ENCODE data around the gene TGFB1I1. TPM values are rescaled to one million over a fixed set of nuclear protein-coding genes. Genes with fewer than 3 reads are reported as not detected.

Gene TGFB1I1
- total and polyA plus RNA-seq, 2 experiments from 2014 or later = 4.1 to 4.2 TPM

DNA sequence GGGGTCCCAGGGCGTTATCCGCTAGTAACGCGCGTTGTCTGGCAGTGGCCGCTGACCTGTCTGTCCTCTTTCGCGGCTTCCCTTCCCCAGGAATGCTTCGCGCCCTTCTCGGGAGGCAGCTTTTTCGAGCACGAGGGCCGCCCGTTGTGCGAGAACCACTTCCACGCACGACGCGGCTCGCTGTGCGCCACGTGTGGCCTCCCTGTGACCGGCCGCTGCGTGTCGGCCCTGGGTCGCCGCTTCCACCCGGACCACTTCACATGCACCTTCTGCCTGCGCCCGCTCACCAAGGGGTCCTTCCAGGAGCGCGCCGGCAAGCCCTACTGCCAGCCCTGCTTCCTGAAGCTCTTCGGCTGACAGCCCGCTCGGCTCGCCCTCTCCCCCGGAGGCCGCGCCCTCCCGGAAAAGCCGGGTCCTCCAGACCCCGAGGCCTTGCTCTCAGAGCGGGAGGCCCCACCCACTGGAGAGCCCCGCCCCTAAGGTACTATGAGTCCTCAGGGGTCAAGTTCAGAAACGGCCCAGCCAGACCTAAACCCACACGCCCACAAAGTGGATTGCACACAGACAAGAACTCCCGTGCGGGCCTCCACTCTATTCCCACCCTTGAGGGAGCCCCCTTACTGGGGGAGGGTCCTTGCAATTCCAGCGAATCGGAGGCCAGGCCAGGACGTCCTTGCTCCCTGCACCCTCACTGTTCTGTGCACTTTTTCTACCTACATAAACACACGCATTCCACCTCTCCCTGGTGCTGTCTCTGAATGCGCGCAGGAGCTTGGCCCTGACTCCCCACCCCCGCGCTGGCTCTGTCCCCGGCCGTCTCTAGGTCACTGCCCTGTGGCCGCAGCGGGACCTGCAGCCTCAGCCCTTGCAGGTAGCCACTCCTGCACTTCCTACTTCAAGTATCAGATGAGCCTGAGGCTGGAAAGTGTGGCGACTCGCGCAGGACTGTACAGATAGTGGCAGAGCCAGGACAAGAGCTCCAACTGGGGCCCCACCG lies 5.6 kb downstream of the TGFB1I1 start:
- Mint-ChIP-seq H3K27ac (peak overlapping the region; percentile 30; the same call in 1 of the 2 replicates), H3K27me3 (ENCODE audit: insufficient read depth, low read depth, poor library complexity) (peaks cover 66% of the 10 kb centered on the region), H3K4me3 (peak overlapping the region; percentile 74), H3K36me3 (ENCODE audit: low read depth) (peaks cover 8% of the 10 kb centered on the region), H3K4me1 (peaks cover 11% of the 10 kb centered on the region; the same call in 2 of the 3 replicates), H3K9me3 (peaks cover 6% of the 10 kb centered on the region)
- ATAC-seq = peak; percentile 73
- H3K27me3 ChIP-seq (ENCODE audit: insufficient read depth) = peaks cover 81% of the 10 kb centered on the region
- TF ChIP-seq POLR2AphosphoS5 (IDR thresholded peaks at IDR 0.05; ENCODE audit: low read depth) = 0 out of 2 replicates have a peak, but pooled peaks have one; percentile 12
- TF ChIP-seq, protein P1, sequence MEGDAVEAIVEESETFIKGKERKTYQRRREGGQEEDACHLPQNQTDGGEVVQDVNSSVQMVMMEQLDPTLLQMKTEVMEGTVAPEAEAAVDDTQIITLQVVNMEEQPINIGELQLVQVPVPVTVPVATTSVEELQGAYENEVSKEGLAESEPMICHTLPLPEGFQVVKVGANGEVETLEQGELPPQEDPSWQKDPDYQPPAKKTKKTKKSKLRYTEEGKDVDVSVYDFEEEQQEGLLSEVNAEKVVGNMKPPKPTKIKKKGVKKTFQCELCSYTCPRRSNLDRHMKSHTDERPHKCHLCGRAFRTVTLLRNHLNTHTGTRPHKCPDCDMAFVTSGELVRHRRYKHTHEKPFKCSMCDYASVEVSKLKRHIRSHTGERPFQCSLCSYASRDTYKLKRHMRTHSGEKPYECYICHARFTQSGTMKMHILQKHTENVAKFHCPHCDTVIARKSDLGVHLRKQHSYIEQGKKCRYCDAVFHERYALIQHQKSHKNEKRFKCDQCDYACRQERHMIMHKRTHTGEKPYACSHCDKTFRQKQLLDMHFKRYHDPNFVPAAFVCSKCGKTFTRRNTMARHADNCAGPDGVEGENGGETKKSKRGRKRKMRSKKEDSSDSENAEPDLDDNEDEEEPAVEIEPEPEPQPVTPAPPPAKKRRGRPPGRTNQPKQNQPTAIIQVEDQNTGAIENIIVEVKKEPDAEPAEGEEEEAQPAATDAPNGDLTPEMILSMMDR (conservative IDR thresholded peaks at IDR 0.05; ENCODE audit: low read depth in 2 of 2) = peak in 1 of 2 experiments; percentile 51; a peak in 3 of 4 replicates
- no peak for TF ChIP-seq CREB1 (CRISPR knock-in tag; IDR thresholded peaks at IDR 0.05; ENCODE audit: low read depth)
- no peaks in the 10 kb centered on the region; the same call in 1 of the 2 replicates for H3K4me1 ChIP-seq (ENCODE audit: insufficient read depth)
- H3F3A ChIP-seq (replicated peaks; ENCODE audit: low read depth) = peaks cover 8% of the 10 kb centered on the region; the same call in 1 of the 2 replicates
- peak; percentile 91 for DNase-seq (ENCODE audit: low spot score)
- H3K27ac ChIP-seq (ENCODE audit: low read depth) = no peak overlapping the region
- H4K20me1 ChIP-seq (replicated peaks; ENCODE audit: insufficient read depth) = no peaks in the 10 kb centered on the region
- H3K9me2 ChIP-seq (ENCODE audit: insufficient read depth) = no peaks in the 10 kb centered on the region
- peak overlapping the region; percentile 99 for H2AFZ ChIP-seq
- H3K4me3 ChIP-seq = peak overlapping the region; percentile 83
- H3K4me2 ChIP-seq = peak overlapping the region; percentile 98
- no peaks in the 10 kb centered on the region for H3K36me3 ChIP-seq (ENCODE audit: insufficient read depth)
- H3K79me2 ChIP-seq (replicated peaks; ENCODE audit: insufficient read depth) = no peaks in the 10 kb centered on the region

DNA sequence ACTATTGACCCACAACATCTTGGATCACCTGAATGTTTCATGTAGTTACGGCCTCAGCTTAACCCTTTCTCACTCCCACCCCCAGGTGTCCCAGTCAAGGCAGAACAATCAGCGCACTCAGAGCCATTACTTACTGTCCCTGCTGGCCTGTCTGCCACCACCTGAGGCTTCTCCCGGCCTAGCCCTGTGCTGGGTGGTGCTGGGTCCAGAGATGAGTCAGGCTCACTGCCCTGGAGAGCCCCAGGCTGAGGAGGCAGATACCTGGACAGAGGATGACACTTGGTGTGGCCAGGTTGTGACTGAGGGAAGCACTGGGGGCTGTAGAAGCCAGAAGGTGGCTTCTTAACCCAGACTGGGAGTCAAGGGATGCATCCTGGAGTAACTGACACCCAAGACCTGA lies 7.0 kb downstream of the TGFB1I1 start:
- Histone ChIP-seq H3K4me3 (no peak overlapping the region), H4K20me1 (replicated peaks; ENCODE audit: insufficient read depth) (no peaks in the 10 kb centered on the region), H3K4me1 (ENCODE audit: insufficient read depth) (no peaks in the 10 kb centered on the region; the same call in 1 of the 2 replicates), H3F3A (replicated peaks; ENCODE audit: low read depth) (peaks cover 8% of the 10 kb centered on the region; the same call in 1 of the 2 replicates), H3K9me2 (ENCODE audit: insufficient read depth) (no peaks in the 10 kb centered on the region), H3K4me2 (no peak overlapping the region), H3K36me3 (ENCODE audit: insufficient read depth) (no peaks in the 10 kb centered on the region), H3K79me2 (replicated peaks; ENCODE audit: insufficient read depth) (no peaks in the 10 kb centered on the region), H3K27me3 (ENCODE audit: insufficient read depth) (peaks cover 71% of the 10 kb centered on the region), H2AFZ (no peak overlapping the region), H3K27ac (ENCODE audit: low read depth) (no peak overlapping the region)
- H3K27ac Mint-ChIP-seq = no peak overlapping the region
- no peak for DNase-seq (ENCODE audit: low spot score)
- peaks cover 55% of the 10 kb centered on the region for H3K27me3 Mint-ChIP-seq (ENCODE audit: insufficient read depth, low read depth, poor library complexity)
- peaks cover 9% of the 10 kb centered on the region; the same call in 2 of the 3 replicates for H3K4me1 Mint-ChIP-seq
- no peak for ATAC-seq
- peaks cover 3% of the 10 kb centered on the region; the same call in 1 of the 3 replicates for H3K36me3 Mint-ChIP-seq (ENCODE audit: low read depth)
- no peak overlapping the region for H3K4me3 Mint-ChIP-seq
- H3K9me3 Mint-ChIP-seq = no peaks in the 10 kb centered on the region; the same call in 2 of the 3 replicates
- TF ChIP-seq, protein P2, sequence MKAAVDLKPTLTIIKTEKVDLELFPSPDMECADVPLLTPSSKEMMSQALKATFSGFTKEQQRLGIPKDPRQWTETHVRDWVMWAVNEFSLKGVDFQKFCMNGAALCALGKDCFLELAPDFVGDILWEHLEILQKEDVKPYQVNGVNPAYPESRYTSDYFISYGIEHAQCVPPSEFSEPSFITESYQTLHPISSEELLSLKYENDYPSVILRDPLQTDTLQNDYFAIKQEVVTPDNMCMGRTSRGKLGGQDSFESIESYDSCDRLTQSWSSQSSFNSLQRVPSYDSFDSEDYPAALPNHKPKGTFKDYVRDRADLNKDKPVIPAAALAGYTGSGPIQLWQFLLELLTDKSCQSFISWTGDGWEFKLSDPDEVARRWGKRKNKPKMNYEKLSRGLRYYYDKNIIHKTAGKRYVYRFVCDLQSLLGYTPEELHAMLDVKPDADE (IDR thresholded peaks at IDR 0.05) = no peak
- TF ChIP-seq STAT1 (IDR thresholded peaks at IDR 0.05; ENCODE audit: unreplicated experiment) (no peak), EZH2phosphoT487 (IDR thresholded peaks at IDR 0.05; ENCODE audit: unreplicated experiment) (no peak), JUNB (IDR thresholded peaks at IDR 0.05; ENCODE audit: unreplicated experiment) (no peak), EZH2 (IDR thresholded peaks at IDR 0.05; ENCODE audit: low read depth, unreplicated experiment) (no peak), CREB1 (CRISPR knock-in tag; IDR thresholded peaks at IDR 0.05; ENCODE audit: low read depth) (no peak), NANOG (IDR thresholded peaks at IDR 0.05; ENCODE audit: borderline replicate concordance) (no peak), ZNF114 (CRISPR knock-in tag; IDR thresholded peaks at IDR 0.05) (no peak), POLR2AphosphoS5 (IDR thresholded peaks at IDR 0.05; ENCODE audit: low read depth) (no peak)
- TF ChIP-seq, protein P3, sequence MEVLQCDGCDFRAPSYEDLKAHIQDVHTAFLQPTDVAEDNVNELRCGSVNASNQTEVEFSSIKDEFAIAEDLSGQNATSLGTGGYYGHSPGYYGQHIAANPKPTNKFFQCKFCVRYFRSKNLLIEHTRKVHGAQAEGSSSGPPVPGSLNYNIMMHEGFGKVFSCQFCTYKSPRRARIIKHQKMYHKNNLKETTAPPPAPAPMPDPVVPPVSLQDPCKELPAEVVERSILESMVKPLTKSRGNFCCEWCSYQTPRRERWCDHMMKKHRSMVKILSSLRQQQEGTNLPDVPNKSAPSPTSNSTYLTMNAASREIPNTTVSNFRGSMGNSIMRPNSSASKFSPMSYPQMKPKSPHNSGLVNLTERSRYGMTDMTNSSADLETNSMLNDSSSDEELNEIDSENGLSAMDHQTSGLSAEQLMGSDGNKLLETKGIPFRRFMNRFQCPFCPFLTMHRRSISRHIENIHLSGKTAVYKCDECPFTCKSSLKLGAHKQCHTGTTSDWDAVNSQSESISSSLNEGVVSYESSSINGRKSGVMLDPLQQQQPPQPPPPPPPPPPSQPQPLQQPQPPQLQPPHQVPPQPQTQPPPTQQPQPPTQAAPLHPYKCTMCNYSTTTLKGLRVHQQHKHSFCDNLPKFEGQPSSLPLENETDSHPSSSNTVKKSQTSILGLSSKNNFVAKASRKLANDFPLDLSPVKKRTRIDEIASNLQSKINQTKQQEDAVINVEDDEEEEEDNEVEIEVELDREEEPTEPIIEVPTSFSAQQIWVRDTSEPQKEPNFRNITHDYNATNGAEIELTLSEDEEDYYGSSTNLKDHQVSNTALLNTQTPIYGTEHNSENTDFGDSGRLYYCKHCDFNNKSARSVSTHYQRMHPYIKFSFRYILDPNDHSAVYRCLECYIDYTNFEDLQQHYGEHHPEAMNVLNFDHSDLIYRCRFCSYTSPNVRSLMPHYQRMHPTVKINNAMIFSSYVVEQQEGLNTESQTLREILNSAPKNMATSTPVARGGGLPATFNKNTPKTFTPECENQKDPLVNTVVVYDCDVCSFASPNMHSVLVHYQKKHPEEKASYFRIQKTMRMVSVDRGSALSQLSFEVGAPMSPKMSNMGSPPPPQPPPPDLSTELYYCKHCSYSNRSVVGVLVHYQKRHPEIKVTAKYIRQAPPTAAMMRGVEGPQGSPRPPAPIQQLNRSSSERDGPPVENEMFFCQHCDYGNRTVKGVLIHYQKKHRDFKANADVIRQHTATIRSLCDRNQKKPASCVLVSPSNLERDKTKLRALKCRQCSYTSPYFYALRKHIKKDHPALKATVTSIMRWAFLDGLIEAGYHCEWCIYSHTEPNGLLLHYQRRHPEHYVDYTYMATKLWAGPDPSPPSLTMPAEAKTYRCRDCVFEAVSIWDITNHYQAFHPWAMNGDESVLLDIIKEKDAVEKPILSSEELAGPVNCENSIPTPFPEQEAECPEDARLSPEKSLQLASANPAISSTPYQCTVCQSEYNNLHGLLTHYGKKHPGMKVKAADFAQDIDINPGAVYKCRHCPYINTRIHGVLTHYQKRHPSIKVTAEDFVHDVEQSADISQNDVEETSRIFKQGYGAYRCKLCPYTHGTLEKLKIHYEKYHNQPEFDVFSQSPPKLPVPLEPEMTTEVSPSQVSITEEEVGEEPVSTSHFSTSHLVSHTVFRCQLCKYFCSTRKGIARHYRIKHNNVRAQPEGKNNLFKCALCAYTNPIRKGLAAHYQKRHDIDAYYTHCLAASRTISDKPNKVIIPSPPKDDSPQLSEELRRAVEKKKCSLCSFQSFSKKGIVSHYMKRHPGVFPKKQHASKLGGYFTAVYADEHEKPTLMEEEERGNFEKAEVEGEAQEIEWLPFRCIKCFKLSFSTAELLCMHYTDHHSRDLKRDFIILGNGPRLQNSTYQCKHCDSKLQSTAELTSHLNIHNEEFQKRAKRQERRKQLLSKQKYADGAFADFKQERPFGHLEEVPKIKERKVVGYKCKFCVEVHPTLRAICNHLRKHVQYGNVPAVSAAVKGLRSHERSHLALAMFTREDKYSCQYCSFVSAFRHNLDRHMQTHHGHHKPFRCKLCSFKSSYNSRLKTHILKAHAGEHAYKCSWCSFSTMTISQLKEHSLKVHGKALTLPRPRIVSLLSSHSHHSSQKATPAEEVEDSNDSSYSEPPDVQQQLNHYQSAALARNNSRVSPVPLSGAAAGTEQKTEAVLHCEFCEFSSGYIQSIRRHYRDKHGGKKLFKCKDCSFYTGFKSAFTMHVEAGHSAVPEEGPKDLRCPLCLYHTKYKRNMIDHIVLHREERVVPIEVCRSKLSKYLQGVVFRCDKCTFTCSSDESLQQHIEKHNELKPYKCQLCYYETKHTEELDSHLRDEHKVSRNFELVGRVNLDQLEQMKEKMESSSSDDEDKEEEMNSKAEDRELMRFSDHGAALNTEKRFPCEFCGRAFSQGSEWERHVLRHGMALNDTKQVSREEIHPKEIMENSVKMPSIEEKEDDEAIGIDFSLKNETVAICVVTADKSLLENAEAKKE (CRISPR knock-in tag; IDR thresholded peaks at IDR 0.05) = no peak

All from GM23338 (cell line).